ENCODE data around the gene PCYT1A. TPM values are rescaled to one million over a fixed set of nuclear protein-coding genes. Genes with fewer than 3 reads are reported as not detected.

PCYT1A gene
- total and polyA plus RNA-seq, 2 donors (not counting 3 experiments of a cell fraction or from before 2014, with no cell fraction given): 50.3 to 65.5 TPM

- intact Hi-C loops (cut with micrococcal nuclease): no loop called here
- no peak for TF ChIP-seq EZH2 (IDR thresholded peaks at IDR 0.05; ENCODE audit: borderline replicate concordance, low read depth, low read length, severe bottlenecking)
- no peak for TF ChIP-seq GATA2 (IDR thresholded peaks at IDR 0.05; ENCODE audit: insufficient read depth, insufficient read length, low read depth, low read length)
- no peak for TF ChIP-seq JUN (IDR thresholded peaks at IDR 0.05; ENCODE audit: borderline replicate concordance, insufficient read depth, insufficient read length, low read depth)
- TF ChIP-seq MYC (IDR thresholded peaks at IDR 0.05; ENCODE audit: low read depth, low read length): no peak
- no peak for TF ChIP-seq CTCF (IDR thresholded peaks at IDR 0.05; ENCODE audit: extremely low read depth in 1 of 2, insufficient read depth in 1 of 2, low read depth in 1 of 2, low read length in 2 of 2)
- TF ChIP-seq FOS (IDR thresholded peaks at IDR 0.05; ENCODE audit: borderline replicate concordance, insufficient read depth, low read length): no peak
- TF ChIP-seq MAX (IDR thresholded peaks at IDR 0.05; ENCODE audit: insufficient read depth, insufficient read length): no peak
- TF ChIP-seq POLR2AphosphoS5 (IDR thresholded peaks at IDR 0.05; ENCODE audit: insufficient read depth, low read depth, low read length): no peak
- no peak for TF ChIP-seq POLR2A (IDR thresholded peaks at IDR 0.05; ENCODE audit: low read depth, low read length)
- dilution Hi-C loops (cut with MboI; ENCODE audit: extremely low pct_ligation_motif_present, low sequenced_read_pairs): no loop called here
- CTCF ChIA-PET: interaction anchor here (0.9 kb wide), 1 partner anchor 36 kb away, joined by 5 read pairs; no protein-coding TSS in a partner anchor
- Histone ChIP-seq H3K9ac (replicated peaks; ENCODE audit: extremely low read depth, insufficient read depth, low read length) (no peak overlapping the region), H3K27ac (ENCODE audit: insufficient read depth, low read depth, low read length) (no peak overlapping the region), H3K9me3 (replicated peaks; ENCODE audit: control insufficient read depth, insufficient read depth, low read length) (no peaks in the 10 kb centered on the region), H3K36me3 (ENCODE audit: control insufficient read depth in 2 of 2, extremely low read depth in 1 of 2, insufficient read depth in 2 of 2, low read length in 2 of 2) (no peaks in the 10 kb centered on the region), H4K20me1 (replicated peaks; ENCODE audit: control insufficient read depth, extremely low read depth, insufficient read depth, low read length) (no peaks in the 10 kb centered on the region), H3K27me3 (ENCODE audit: control insufficient read depth in 2 of 2, insufficient read depth in 2 of 2, low read length in 2 of 2) (peaks cover 4 to 11% of the 10 kb centered on the region in 2 experiments), H2AFZ (ENCODE audit: low read depth, low read length) (no peak overlapping the region), H3K4me1 (ENCODE audit: control insufficient read depth, extremely low read depth, insufficient read depth, low read length) (no peaks in the 10 kb centered on the region), H3K9me1 (replicated peaks; ENCODE audit: control insufficient read depth, extremely low read depth, insufficient read depth, low read length) (no peaks in the 10 kb centered on the region), H3K79me2 (ENCODE audit: control insufficient read depth, insufficient read depth, low read length) (no peaks in the 10 kb centered on the region), H3K4me3 (replicated peaks in 1 of 3; ENCODE audit: insufficient read depth in 1 of 3, low read depth in 1 of 3, low read length in 3 of 3) (no peak overlapping the region), H3K4me2 (ENCODE audit: insufficient read depth, low read length) (no peak overlapping the region)
- DNase-seq (ENCODE audit: low read depth, low spot score): no peak
- POLR2A ChIA-PET: no interaction called here
- no TSS peak for BruUV-seq (replicated peaks)
- FAIRE-seq: no peak
Observed at GRCh38 chr3:196217307-196218154, 70.0 kb downstream of the PCYT1A start.
